Lung microvascular endothelial cell (primary cell): Measurements from ENCODE around the gene OR2C3. TPM values are rescaled to one million over a fixed set of nuclear protein-coding genes. Genes with fewer than 3 reads are reported as not detected.
"Not testable (repeated sequence)": the region's sequence is repeated elsewhere in the genome, so short reads cannot be mapped to it uniquely, and the experiment has no call there.

Source experiments
- DNase-seq, 2 donors: peaks; one replicate each; pipeline versions ENCODE4 v3.0.0 to v3.0.0-alpha.2; 2010; ENCODE audit warnings: low read depth in 2 of 2
- total RNA-seq: library from RNA; depleted of rRNA; stranded (reverse); fragments of >200 nt; gene quantifications from 2 replicates; pipeline ENCODE4 v1.2.1, GENCODE V29; 2014

The OR2C3 gene
- total RNA-seq, result not detected in 2 replicates

- no peak for DNase-seq
Measured at GRCh38 chr1:247536340-247536739, at the start of gene OR2C3. TSS of gene OR2C3 (minus strand) at chr1:247536440. CDS start at chr1:247532511, 3,929 bp downstream.

GRCh38 chr1:247578946-247579460 lies 42.8 kb upstream of the OR2C3 start:
- no peak for DNase-seq

- DNase-seq, result no peak
Measured at GRCh38 chr1:247576514-247576913, 40.3 kb upstream of the OR2C3 start.

- no peak for DNase-seq
Measured at GRCh38 chr1:247574664-247575063, 38.4 kb upstream of the OR2C3 start.

GRCh38 chr1:247574236-247574635 lies 38.0 kb upstream of the OR2C3 start:
- no peak for DNase-seq

- no peak for DNase-seq
Measured at GRCh38 chr1:247562198-247562597, 26.0 kb upstream of the OR2C3 start.

- no peak for DNase-seq
Measured at GRCh38 chr1:247561711-247562110, 25.5 kb upstream of the OR2C3 start.

- DNase-seq, result no peak
Measured at GRCh38 chr1:247557926-247558674, 21.9 kb upstream of the OR2C3 start.

GRCh38 chr1:247552231-247552630 lies 16.0 kb upstream of the OR2C3 start:
- DNase-seq, result no peak

GRCh38 chr1:247551721-247552120 lies 15.5 kb upstream of the OR2C3 start:
- DNase-seq, result no peak

GRCh38 chr1:247548769-247549182 lies 12.5 kb upstream of the OR2C3 start, which contains the start of gene GCSAML:
TSS of gene GCSAML (plus strand) at chr1:247549134. CDS start at chr1:247549192, 58 bp downstream.
- DNase-seq, result no peak

GRCh38 chr1:247548092-247548491 lies 11.9 kb upstream of the OR2C3 start:
- DNase-seq, result no peak

GRCh38 chr1:247542811-247543210 lies 6.6 kb upstream of the OR2C3 start:
- DNase-seq, result no peak

GRCh38 chr1:247540581-247540980 lies 4.3 kb upstream of the OR2C3 start:
- DNase-seq, result no peak

- no peak for DNase-seq
Measured at GRCh38 chr1:247539215-247539614, 3.0 kb upstream of the OR2C3 start.

GRCh38 chr1:247538561-247538960 lies 2.3 kb upstream of the OR2C3 start:
- DNase-seq, result no peak

GRCh38 chr1:247535402-247535801 lies 838 bp downstream of the OR2C3 start:
- DNase-seq, result no peak

- DNase-seq, result no peak
Measured at GRCh38 chr1:247531937-247532336, 4.3 kb downstream of the OR2C3 start.

GRCh38 chr1:247530785-247531184 lies 5.5 kb downstream of the OR2C3 start:
- no peak for DNase-seq

GRCh38 chr1:247529771-247530355 lies 6.4 kb downstream of the OR2C3 start:
- no peak for DNase-seq

GRCh38 chr1:247528812-247529474 lies 7.3 kb downstream of the OR2C3 start:
- DNase-seq, result no peak

- not testable (repeated sequence) for DNase-seq
Measured at GRCh38 chr1:247521886-247522285, 14.4 kb downstream of the OR2C3 start.

GRCh38 chr1:247518613-247518891 lies 17.7 kb downstream of the OR2C3 start:
- DNase-seq, result no peak
